Activated B cell treated with CpG ODN at 0.5 μM for 24 hours (primary cell): ENCODE results near the gene UBAP2L. TPM values are rescaled to one million over a fixed set of nuclear protein-coding genes. Genes with fewer than 3 reads are reported as not detected.

Experiments used
- ATAC-seq: fragments of 200-7000 bp; cut with Tn5 transposase; one replicate; pipeline ENCODE4 v1.10.0; 2021; ENCODE audit warnings: low read depth, mild to moderate bottlenecking, moderate library complexity
- CTCF ChIA-PET: fragments of 350-600 bp; sonication (Branson Sonifier 250); formaldehyde crosslinking; loops from one replicate; lab custom pipeline; 2021; ENCODE audit warnings: antibody characterized with exemption; lab: Charles Lee
- POLR2A ChIA-PET: fragments of 350-600 bp; sonication (Branson Sonifier 250); formaldehyde crosslinking; loops from one replicate; lab custom pipeline; 2021; ENCODE audit warnings: antibody characterized with exemption; lab: Charles Lee
- DNase-seq: peaks from one replicate; pipeline ENCODE4 v3.0.0; 2022
- H3K27ac Mint-ChIP-seq: one replicate; pipeline ENCODE4 v1.8.0; 2020; ENCODE audit warnings: mixed read lengths
- H3K27me3 Mint-ChIP-seq: one replicate; pipeline ENCODE4 v1.8.0; 2021; ENCODE audit warnings: mixed read lengths
- H3K36me3 Mint-ChIP-seq: one replicate; pipeline ENCODE4 v1.8.0; 2021; ENCODE audit warnings: low read depth, mixed read lengths
- H3K4me1 Mint-ChIP-seq: one replicate; pipeline ENCODE4 v1.8.0; 2021; ENCODE audit warnings: mixed read lengths
- H3K4me3 Mint-ChIP-seq: one replicate; pipeline ENCODE4 v1.8.0; 2020; ENCODE audit warnings: mild to moderate bottlenecking, mixed read lengths
- H3K9me3 Mint-ChIP-seq: one replicate; pipeline ENCODE4 v1.8.0; 2020; ENCODE audit warnings: mixed read lengths
- CTCF ChIP-seq: fragments of 200-600 bp; IDR thresholded peaks from one replicate; pipeline ENCODE4 v1.8.0; 2022; ENCODE audit warnings: antibody characterized with exemption, mild to moderate bottlenecking
- intact Hi-C: fragments of 100-400 bp; cut with micrococcal nuclease; formaldehyde crosslinking; loops from one replicate; pipeline ENCODE4 v1.15.1; 2024
- total RNA-seq: library from RNA; stranded (reverse); gene quantifications from 2 replicates; pipeline ENCODE4 v1.2.3, GENCODE V29; 2022

The UBAP2L gene
- total RNA-seq, 1 donor from 2014 or later, result 234 TPM

DNA sequence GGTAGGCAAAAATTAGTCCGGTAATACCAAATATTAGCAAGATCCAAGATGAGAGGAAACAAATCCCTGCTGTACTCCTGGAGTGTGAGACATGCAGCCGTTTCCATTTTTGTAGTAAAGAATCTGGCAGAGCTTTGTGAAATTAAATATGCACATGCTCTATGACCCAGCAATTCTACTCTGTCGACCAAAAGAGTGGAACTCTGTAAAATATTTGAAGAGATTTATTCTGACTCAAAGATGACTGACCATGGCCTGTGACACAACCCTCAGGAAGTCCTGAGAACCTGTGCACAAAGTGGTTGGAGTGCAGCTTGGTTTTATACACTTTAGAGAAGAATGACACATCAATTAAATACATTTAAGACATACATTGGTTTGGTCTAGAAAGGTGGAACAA, 67.9 kb downstream of the UBAP2L start:
- no peak overlapping the region for H3K27ac Mint-ChIP-seq
- ATAC-seq (no peak), DNase-seq (no peak)
- H3K9me3 Mint-ChIP-seq, result peaks cover 5% of the 10 kb centered on the region
- intact Hi-C loops, result no loop called here
- TF ChIP-seq CTCF, result no peak
- ChIA-PET POLR2A (no interaction called here), CTCF (no interaction called here)
- H3K4me3 Mint-ChIP-seq, result no peak overlapping the region
- H3K36me3 Mint-ChIP-seq, result no peaks in the 10 kb centered on the region
- H3K27me3 Mint-ChIP-seq, result peaks cover 7% of the 10 kb centered on the region
- H3K4me1 Mint-ChIP-seq, result no peaks in the 10 kb centered on the region

DNA sequence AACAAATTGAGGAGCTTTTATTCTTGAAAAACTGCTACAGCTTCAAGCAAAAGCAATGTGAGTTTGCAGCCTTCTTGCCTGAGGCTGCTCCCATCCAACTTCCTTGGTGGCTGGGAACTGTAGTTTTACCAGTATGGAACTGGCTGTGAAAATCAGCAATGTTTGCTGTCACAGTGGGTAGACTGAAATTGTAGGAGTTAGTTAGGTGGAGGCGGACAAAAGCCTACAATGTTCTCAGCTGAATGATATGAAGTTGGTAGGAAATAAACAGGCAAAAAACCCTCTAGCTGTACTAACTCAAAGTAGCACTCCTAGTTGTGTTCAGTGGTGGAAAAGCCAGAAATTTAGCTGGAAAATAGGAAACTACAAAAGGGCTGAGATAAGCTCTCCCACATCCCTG, 70.2 kb downstream of the UBAP2L start:
- Mint-ChIP-seq H3K36me3 (peaks cover 4% of the 10 kb centered on the region), H3K4me3 (no peak overlapping the region), H3K4me1 (no peaks in the 10 kb centered on the region), H3K27me3 (peaks cover 9% of the 10 kb centered on the region), H3K27ac (no peak overlapping the region), H3K9me3 (peaks cover 7% of the 10 kb centered on the region)
- TF ChIP-seq CTCF, result no peak
- DNase-seq, result no peak
- no peak for ATAC-seq
- ChIA-PET CTCF (no interaction called here), POLR2A (interaction anchor here (0.6 kb wide), 1 partner anchor 17 kb away, joined by 6 read pairs; no protein-coding TSS in a partner anchor)
- intact Hi-C loops, result no loop called here

DNA sequence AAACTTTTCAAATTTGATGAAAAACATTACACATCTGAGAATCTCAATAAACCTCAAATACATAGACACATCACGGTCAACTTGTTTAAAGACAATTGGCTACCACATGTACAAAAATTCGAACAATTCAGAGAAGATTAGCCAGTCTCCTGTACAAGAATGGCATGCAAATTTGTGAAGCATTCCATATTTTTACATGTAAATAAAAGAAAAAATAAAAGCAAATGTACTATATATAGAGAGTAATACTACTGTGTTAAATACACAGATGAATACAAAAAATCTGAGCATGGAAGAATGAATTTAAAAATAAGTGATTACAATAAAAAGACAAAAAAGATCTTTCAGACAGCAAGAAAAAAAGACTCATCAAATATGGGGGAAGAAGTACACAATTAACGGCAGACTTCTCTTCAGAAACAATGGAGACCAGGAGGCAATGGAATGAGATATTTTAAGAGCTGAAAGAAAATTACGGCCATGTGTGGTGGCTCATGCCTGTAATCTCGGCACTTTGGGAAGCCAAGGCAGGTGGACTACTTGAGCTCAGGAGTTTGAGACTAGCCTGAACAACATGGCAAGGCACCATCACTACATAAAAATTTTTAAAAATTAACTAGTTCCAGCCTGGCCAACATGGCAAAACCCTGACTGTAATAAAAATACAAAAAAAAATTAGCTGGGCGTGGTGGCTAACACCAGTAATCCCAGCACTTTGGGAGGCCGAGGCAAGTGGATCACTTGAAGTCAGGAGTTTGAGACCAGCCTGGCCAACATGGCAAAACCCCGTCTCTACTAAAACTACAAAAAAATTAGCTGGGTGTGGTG, 74.9 kb downstream of the UBAP2L start:
- H3K4me1 Mint-ChIP-seq, result no peaks in the 10 kb centered on the region
- H3K9me3 Mint-ChIP-seq, result peaks cover 11% of the 10 kb centered on the region
- intact Hi-C loops, result no loop called here
- DNase-seq (no peak), ATAC-seq (no peak)
- ChIA-PET CTCF (no interaction called here), POLR2A (no interaction called here)
- H3K27me3 Mint-ChIP-seq, result peaks cover 2% of the 10 kb centered on the region
- no peak overlapping the region for H3K27ac Mint-ChIP-seq
- H3K36me3 Mint-ChIP-seq, result peaks cover 4% of the 10 kb centered on the region
- TF ChIP-seq CTCF, result no peak
- no peak overlapping the region for H3K4me3 Mint-ChIP-seq

DNA sequence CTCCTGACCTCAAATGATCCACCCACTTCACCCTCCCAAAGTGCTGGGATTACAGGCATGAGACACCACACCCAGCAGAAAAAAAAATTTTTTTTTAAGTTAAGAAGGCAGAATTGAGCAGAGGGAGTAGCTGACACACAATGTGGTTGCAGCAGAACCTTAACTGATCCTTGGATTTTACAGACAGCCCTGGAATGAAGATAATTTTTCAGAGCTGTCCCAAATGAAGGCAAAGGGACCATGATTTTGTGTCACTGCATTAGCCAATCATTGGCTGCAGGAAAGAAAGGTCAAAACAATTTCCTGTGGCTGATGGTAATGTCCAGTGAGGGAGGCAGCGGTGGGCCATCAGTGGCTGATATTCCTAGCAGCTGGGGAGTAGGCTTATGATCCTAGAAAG, 80.8 kb downstream of the UBAP2L start:
- no peak for TF ChIP-seq CTCF
- no peaks in the 10 kb centered on the region for H3K36me3 Mint-ChIP-seq
- intact Hi-C loops, result no loop called here
- POLR2A ChIA-PET, result no interaction called here
- H3K9me3 Mint-ChIP-seq, result peaks cover 4% of the 10 kb centered on the region
- CTCF ChIA-PET, result no interaction called here
- H3K27me3 Mint-ChIP-seq, result peaks cover 5% of the 10 kb centered on the region
- H3K4me3 Mint-ChIP-seq, result no peak overlapping the region
- H3K27ac Mint-ChIP-seq, result no peak overlapping the region
- ATAC-seq (no peak), DNase-seq (no peak)
- no peaks in the 10 kb centered on the region for H3K4me1 Mint-ChIP-seq

- ChIA-PET POLR2A (no interaction called here), CTCF (no interaction called here)
- Mint-ChIP-seq H3K27me3 (peaks cover 5% of the 10 kb centered on the region), H3K36me3 (no peaks in the 10 kb centered on the region), H3K4me3 (no peak overlapping the region), H3K9me3 (no peaks in the 10 kb centered on the region), H3K4me1 (no peaks in the 10 kb centered on the region), H3K27ac (no peak overlapping the region)
- intact Hi-C loops, result no loop called here
- ATAC-seq (no peak), DNase-seq (no peak)
- no peak for TF ChIP-seq CTCF
These were observed 84.0 kb downstream of the UBAP2L start for GRCh38 chr1:154304664-154305337.
